KBM-7 (cell line): ENCODE measurements around the gene DNAJB1.

Experiments used
- DNase-seq: peaks from one replicate; pipeline ENCODE4 v3.0.0-alpha.2; 2015
- in situ Hi-C: fragments of 300-500 bp; cut with MboI; formaldehyde crosslinking; loops from 2 replicates; pipeline ENCODE4 v1.14.3; 2020; ENCODE audit warnings: low sequenced_read_pairs, low pct_unique_long_range_greater_than_20kb, mixed read lengths

Gene DNAJB1

GRCh38 chr19:14477418-14478112 is 40.6 kb downstream of the DNAJB1 start:
- in situ Hi-C loops = no loop called here

GRCh38 chr19:14476673-14477401 is 41.4 kb downstream of the DNAJB1 start:
- no peak for DNase-seq

More at GRCh38 chr19:14477418-14478112, 40.6 kb downstream of the DNAJB1 start:
- no peak for DNase-seq

GRCh38 chr19:14476327-14476672 is 41.9 kb downstream of the DNAJB1 start:
- no peak for DNase-seq
- in situ Hi-C loops = no loop called here

More at GRCh38 chr19:14476673-14477401, 41.4 kb downstream of the DNAJB1 start:
- in situ Hi-C loops = no loop called here

- in situ Hi-C loops = no loop called here
- peak; percentile 41 for DNase-seq
These were observed 42.7 kb downstream of the DNAJB1 start, which contains the start of gene PTGER1 for GRCh38 chr19:14475251-14476073. Gene PTGER1 (minus strand): TSS chr19:14475354. CDS start chr19:14474320, 1,034 bp downstream.

- no peak for DNase-seq
- in situ Hi-C loops = no loop called here
These were observed 43.4 kb downstream of the DNAJB1 start for GRCh38 chr19:14474827-14475226.

GRCh38 chr19:14473978-14474578 is 44.1 kb downstream of the DNAJB1 start:
- DNase-seq = no peak
- in situ Hi-C loops = no loop called here

GRCh38 chr19:14473073-14473977 is 44.9 kb downstream of the DNAJB1 start:
- no peak for DNase-seq
- in situ Hi-C loops = no loop called here

GRCh38 chr19:14472202-14472938 is 45.8 kb downstream of the DNAJB1 start:
- in situ Hi-C loops = no loop called here
- peak; percentile 70 for DNase-seq

- in situ Hi-C loops = no loop called here
- DNase-seq = no peak
These were observed 46.6 kb downstream of the DNAJB1 start for GRCh38 chr19:14471436-14472187.

- no peak for DNase-seq
- in situ Hi-C loops = no loop called here
These were observed 47.9 kb downstream of the DNAJB1 start for GRCh38 chr19:14470031-14470876.

GRCh38 chr19:14467816-14468215 is 50.4 kb downstream of the DNAJB1 start:
- in situ Hi-C loops = no loop called here

GRCh38 chr19:14467391-14467790 is 50.8 kb downstream of the DNAJB1 start:
- DNase-seq = no peak
- in situ Hi-C loops = no loop called here

More at GRCh38 chr19:14467816-14468215, 50.4 kb downstream of the DNAJB1 start:
- no peak for DNase-seq
